Measurements from ENCODE around the gene XCL1. TPM values are rescaled to one million over a fixed set of nuclear protein-coding genes. Genes with fewer than 3 reads are reported as not detected.

Gene XCL1
- total and polyA plus RNA-seq, 2 donors (not counting 3 experiments of a cell fraction or from before 2014, with no cell fraction given), result not detected

GRCh38 chr1:168585191-168585590 is 8.8 kb downstream of the XCL1 start:
- H2AFZ ChIP-seq (ENCODE audit: low read depth, low read length), result no peak overlapping the region
- dilution Hi-C loops (cut with MboI; ENCODE audit: extremely low pct_ligation_motif_present, low sequenced_read_pairs), result no loop called here
- BruUV-seq (replicated peaks), result no TSS peak
- no peaks in the 10 kb centered on the region for H3K36me3 ChIP-seq (ENCODE audit: control insufficient read depth in 2 of 2, extremely low read depth in 1 of 2, insufficient read depth in 2 of 2, low read length in 2 of 2)
- ChIA-PET POLR2A (no interaction called here), CTCF (no interaction called here)
- no peak overlapping the region for H3K4me2 ChIP-seq (ENCODE audit: insufficient read depth, low read length)
- no peaks in the 10 kb centered on the region for H3K9me3 ChIP-seq (replicated peaks; ENCODE audit: control insufficient read depth, insufficient read depth, low read length)
- no peak for DNase-seq (ENCODE audit: low read depth, low spot score)
- TF ChIP-seq FOS (IDR thresholded peaks at IDR 0.05; ENCODE audit: borderline replicate concordance, insufficient read depth, low read length) (no peak), CTCF (IDR thresholded peaks at IDR 0.05; ENCODE audit: extremely low read depth in 1 of 2, insufficient read depth in 1 of 2, low read depth in 1 of 2, low read length in 2 of 2) (no peak), MYC (IDR thresholded peaks at IDR 0.05; ENCODE audit: low read depth, low read length) (no peak), POLR2AphosphoS5 (IDR thresholded peaks at IDR 0.05; ENCODE audit: insufficient read depth, low read depth, low read length) (no peak), POLR2A (IDR thresholded peaks at IDR 0.05; ENCODE audit: low read depth, low read length) (no peak)
- no peaks in the 10 kb centered on the region for H3K27me3 ChIP-seq (ENCODE audit: control insufficient read depth in 2 of 2, insufficient read depth in 2 of 2, low read length in 2 of 2)
- intact Hi-C loops (cut with micrococcal nuclease), result no loop called here
- H4K20me1 ChIP-seq (replicated peaks; ENCODE audit: control insufficient read depth, extremely low read depth, insufficient read depth, low read length), result no peaks in the 10 kb centered on the region
- no peak overlapping the region for H3K9ac ChIP-seq (replicated peaks; ENCODE audit: extremely low read depth, insufficient read depth, low read length)
- H3K79me2 ChIP-seq (ENCODE audit: control insufficient read depth, insufficient read depth, low read length), result no peaks in the 10 kb centered on the region
- FAIRE-seq, result no peak
- no peak overlapping the region for H3K4me3 ChIP-seq (replicated peaks in 1 of 3; ENCODE audit: insufficient read depth in 1 of 3, low read depth in 1 of 3, low read length in 3 of 3)
- H3K9me1 ChIP-seq (replicated peaks; ENCODE audit: control insufficient read depth, extremely low read depth, insufficient read depth, low read length), result no peaks in the 10 kb centered on the region
- H3K4me1 ChIP-seq (ENCODE audit: control insufficient read depth, extremely low read depth, insufficient read depth, low read length), result no peaks in the 10 kb centered on the region
- no peak overlapping the region for H3K27ac ChIP-seq (ENCODE audit: insufficient read depth, low read depth, low read length)

GRCh38 chr1:168585937-168586336 is 9.5 kb downstream of the XCL1 start:
- H3K4me3 ChIP-seq (replicated peaks in 1 of 3; ENCODE audit: insufficient read depth in 1 of 3, low read depth in 1 of 3, low read length in 3 of 3), result no peak overlapping the region
- FAIRE-seq (no peak), DNase-seq (ENCODE audit: low read depth, low spot score) (no peak)
- no peaks in the 10 kb centered on the region for H3K9me1 ChIP-seq (replicated peaks; ENCODE audit: control insufficient read depth, extremely low read depth, insufficient read depth, low read length)
- no peaks in the 10 kb centered on the region for H3K36me3 ChIP-seq (ENCODE audit: control insufficient read depth in 2 of 2, extremely low read depth in 1 of 2, insufficient read depth in 2 of 2, low read length in 2 of 2)
- BruUV-seq (replicated peaks), result no TSS peak
- no peak overlapping the region for H2AFZ ChIP-seq (ENCODE audit: low read depth, low read length)
- dilution Hi-C loops (cut with MboI; ENCODE audit: extremely low pct_ligation_motif_present, low sequenced_read_pairs) (no loop called here), intact Hi-C loops (cut with micrococcal nuclease) (no loop called here)
- no peaks in the 10 kb centered on the region for H3K4me1 ChIP-seq (ENCODE audit: control insufficient read depth, extremely low read depth, insufficient read depth, low read length)
- no peak overlapping the region for H3K4me2 ChIP-seq (ENCODE audit: insufficient read depth, low read length)
- no peak overlapping the region for H3K9ac ChIP-seq (replicated peaks; ENCODE audit: extremely low read depth, insufficient read depth, low read length)
- TF ChIP-seq POLR2AphosphoS5 (IDR thresholded peaks at IDR 0.05; ENCODE audit: insufficient read depth, low read depth, low read length) (no peak), JUN (IDR thresholded peaks at IDR 0.05; ENCODE audit: borderline replicate concordance, insufficient read depth, insufficient read length, low read depth) (no peak), EZH2 (IDR thresholded peaks at IDR 0.05; ENCODE audit: borderline replicate concordance, low read depth, low read length, severe bottlenecking) (no peak), MYC (IDR thresholded peaks at IDR 0.05; ENCODE audit: low read depth, low read length) (no peak), CTCF (IDR thresholded peaks at IDR 0.05; ENCODE audit: extremely low read depth in 1 of 2, insufficient read depth in 1 of 2, low read depth in 1 of 2, low read length in 2 of 2) (no peak), FOS (IDR thresholded peaks at IDR 0.05; ENCODE audit: borderline replicate concordance, insufficient read depth, low read length) (no peak), MAX (IDR thresholded peaks at IDR 0.05; ENCODE audit: insufficient read depth, insufficient read length) (no peak), GATA2 (IDR thresholded peaks at IDR 0.05; ENCODE audit: insufficient read depth, insufficient read length, low read depth, low read length) (no peak), POLR2A (IDR thresholded peaks at IDR 0.05; ENCODE audit: low read depth, low read length) (no peak)
- H3K9me3 ChIP-seq (replicated peaks; ENCODE audit: control insufficient read depth, insufficient read depth, low read length), result no peaks in the 10 kb centered on the region
- no peaks in the 10 kb centered on the region for H3K79me2 ChIP-seq (ENCODE audit: control insufficient read depth, insufficient read depth, low read length)
- CTCF ChIA-PET, result no interaction called here
- no peaks in the 10 kb centered on the region for H4K20me1 ChIP-seq (replicated peaks; ENCODE audit: control insufficient read depth, extremely low read depth, insufficient read depth, low read length)
- H3K27ac ChIP-seq (ENCODE audit: insufficient read depth, low read depth, low read length), result no peak overlapping the region
- POLR2A ChIA-PET, result no interaction called here
- no peaks in the 10 kb centered on the region for H3K27me3 ChIP-seq (ENCODE audit: control insufficient read depth in 2 of 2, insufficient read depth in 2 of 2, low read length in 2 of 2)

All from endothelial cell of umbilical vein (primary cell).